ENCODE results near the gene OSBPL10. TPM values are rescaled to one million over a fixed set of nuclear protein-coding genes. Genes with fewer than 3 reads are reported as not detected.

OSBPL10 gene
- total RNA-seq, 2 donors from 2014 or later = 2.2 to 5.1 TPM

GRCh38 chr3:31767920-31768319 is 213.1 kb downstream of the OSBPL10 start:
- no peak overlapping the region for H3K27ac Mint-ChIP-seq
- no peak overlapping the region for H3K4me3 Mint-ChIP-seq
- ATAC-seq (replicated peaks in 1 of 2) (no peak), DNase-seq (no peak)
- no peaks in the 10 kb centered on the region for H3K36me3 Mint-ChIP-seq (ENCODE audit: insufficient read depth in 2 of 2)
- no peaks in the 10 kb centered on the region for H3K9me3 Mint-ChIP-seq
- no peaks in the 10 kb centered on the region for H3K27me3 Mint-ChIP-seq (ENCODE audit: low read depth)
- peaks cover 54% of the 10 kb centered on the region for H3K4me1 Mint-ChIP-seq (ENCODE audit: low read depth)

- DNase-seq = no peak
- no peaks in the 10 kb centered on the region for H3K36me3 Mint-ChIP-seq (ENCODE audit: insufficient read depth in 2 of 2)
- no peak overlapping the region for H3K4me3 Mint-ChIP-seq
- ATAC-seq (replicated peaks in 1 of 2) = peak in 1 of 2 donors; percentile 22
- no peaks in the 10 kb centered on the region for H3K27me3 Mint-ChIP-seq (ENCODE audit: low read depth)
- peaks cover 52% of the 10 kb centered on the region for H3K4me1 Mint-ChIP-seq (ENCODE audit: low read depth)
- H3K9me3 Mint-ChIP-seq = no peaks in the 10 kb centered on the region
- H3K27ac Mint-ChIP-seq = peak overlapping the region; percentile 21
Observed at GRCh38 chr3:31766669-31767068, 214.4 kb downstream of the OSBPL10 start.

GRCh38 chr3:31765871-31766270 is 215.2 kb downstream of the OSBPL10 start:
- H3K27ac Mint-ChIP-seq = no peak overlapping the region
- H3K4me3 Mint-ChIP-seq = no peak overlapping the region
- H3K27me3 Mint-ChIP-seq (ENCODE audit: low read depth) = no peaks in the 10 kb centered on the region
- H3K4me1 Mint-ChIP-seq (ENCODE audit: low read depth) = peaks cover 47% of the 10 kb centered on the region
- ATAC-seq (replicated peaks in 1 of 2) (no peak), DNase-seq (no peak)
- H3K36me3 Mint-ChIP-seq (ENCODE audit: insufficient read depth in 2 of 2) = no peaks in the 10 kb centered on the region
- H3K9me3 Mint-ChIP-seq = no peaks in the 10 kb centered on the region

- peaks cover 44% of the 10 kb centered on the region for H3K4me1 Mint-ChIP-seq (ENCODE audit: low read depth)
- no peaks in the 10 kb centered on the region for H3K27me3 Mint-ChIP-seq (ENCODE audit: low read depth)
- H3K36me3 Mint-ChIP-seq (ENCODE audit: insufficient read depth in 2 of 2) = no peaks in the 10 kb centered on the region
- H3K27ac Mint-ChIP-seq = no peak overlapping the region
- ATAC-seq (replicated peaks in 1 of 2) = no peak
- H3K9me3 Mint-ChIP-seq = no peaks in the 10 kb centered on the region
- no peak overlapping the region for H3K4me3 Mint-ChIP-seq
- DNase-seq = no peak
Observed at GRCh38 chr3:31763731-31764130, 217.3 kb downstream of the OSBPL10 start.

GRCh38 chr3:31762888-31763351 is 218.1 kb downstream of the OSBPL10 start:
- Mint-ChIP-seq H3K4me1 (ENCODE audit: low read depth) (peaks cover 47% of the 10 kb centered on the region), H3K27me3 (ENCODE audit: low read depth) (no peaks in the 10 kb centered on the region), H3K36me3 (ENCODE audit: insufficient read depth in 2 of 2) (no peaks in the 10 kb centered on the region), H3K4me3 (peak overlapping the region in 1 of 2 donors; percentile 23), H3K27ac (no peak overlapping the region), H3K9me3 (no peaks in the 10 kb centered on the region)
- ATAC-seq (replicated peaks in 1 of 2) = peak in 1 of 2 donors; percentile 27
- DNase-seq = no peak

- H3K27ac Mint-ChIP-seq = no peak overlapping the region
- H3K36me3 Mint-ChIP-seq (ENCODE audit: insufficient read depth in 2 of 2) = no peaks in the 10 kb centered on the region
- ATAC-seq (replicated peaks in 1 of 2) (peak; percentile 62 to 71), DNase-seq (no peak)
- H3K27me3 Mint-ChIP-seq (ENCODE audit: low read depth) = no peaks in the 10 kb centered on the region
- peaks cover 48% of the 10 kb centered on the region for H3K4me1 Mint-ChIP-seq (ENCODE audit: low read depth)
- no peaks in the 10 kb centered on the region for H3K9me3 Mint-ChIP-seq
- peak overlapping the region in 1 of 2 donors; percentile 2 for H3K4me3 Mint-ChIP-seq
Observed at GRCh38 chr3:31762097-31762764, 218.8 kb downstream of the OSBPL10 start.

- Mint-ChIP-seq H3K4me1 (ENCODE audit: low read depth) (peaks cover 55% of the 10 kb centered on the region), H3K27me3 (ENCODE audit: low read depth) (no peaks in the 10 kb centered on the region), H3K4me3 (no peak overlapping the region)
Observed at GRCh38 chr3:31760654-31761053, 220.4 kb downstream of the OSBPL10 start.

GRCh38 chr3:31758322-31758965 is 222.6 kb downstream of the OSBPL10 start:
- no peak for DNase-seq
- ATAC-seq (replicated peaks in 1 of 2) = no peak
- H3K27ac Mint-ChIP-seq = no peak overlapping the region
- no peaks in the 10 kb centered on the region for H3K27me3 Mint-ChIP-seq (ENCODE audit: low read depth)
- H3K4me3 Mint-ChIP-seq = no peak overlapping the region
- no peaks in the 10 kb centered on the region for H3K9me3 Mint-ChIP-seq
- peaks cover 66% of the 10 kb centered on the region for H3K4me1 Mint-ChIP-seq (ENCODE audit: low read depth)
- no peaks in the 10 kb centered on the region for H3K36me3 Mint-ChIP-seq (ENCODE audit: insufficient read depth in 2 of 2)

More at GRCh38 chr3:31760654-31761053, 220.4 kb downstream of the OSBPL10 start:
- H3K36me3 Mint-ChIP-seq (ENCODE audit: insufficient read depth in 2 of 2) = no peaks in the 10 kb centered on the region
- H3K9me3 Mint-ChIP-seq = no peaks in the 10 kb centered on the region
- ATAC-seq (replicated peaks in 1 of 2) (no peak), DNase-seq (no peak)
- H3K27ac Mint-ChIP-seq = no peak overlapping the region

- DNase-seq (peak; percentile 48 to 57), ATAC-seq (replicated peaks in 1 of 2) (peak; percentile 80 to 84)
- Mint-ChIP-seq H3K36me3 (ENCODE audit: insufficient read depth in 2 of 2) (no peaks in the 10 kb centered on the region), H3K9me3 (no peaks in the 10 kb centered on the region), H3K27ac (peak overlapping the region; percentile 99), H3K4me3 (peak overlapping the region; percentile 44 to 91), H3K27me3 (ENCODE audit: low read depth) (no peaks in the 10 kb centered on the region), H3K4me1 (ENCODE audit: low read depth) (peaks cover 49% of the 10 kb centered on the region)
Observed at GRCh38 chr3:31755926-31756658, 225.0 kb downstream of the OSBPL10 start.

- no peaks in the 10 kb centered on the region for H3K36me3 Mint-ChIP-seq (ENCODE audit: insufficient read depth in 2 of 2)
- H3K4me1 Mint-ChIP-seq (ENCODE audit: low read depth) = peaks cover 49% of the 10 kb centered on the region
- no peaks in the 10 kb centered on the region for H3K27me3 Mint-ChIP-seq (ENCODE audit: low read depth)
- H3K4me3 Mint-ChIP-seq = peak overlapping the region; percentile 44 to 91
- ATAC-seq (replicated peaks in 1 of 2) (peak; percentile 68 to 70), DNase-seq (peak; percentile 13 to 17)
- peak overlapping the region; percentile 99 for H3K27ac Mint-ChIP-seq
- H3K9me3 Mint-ChIP-seq = no peaks in the 10 kb centered on the region
Observed at GRCh38 chr3:31754575-31755278, 226.3 kb downstream of the OSBPL10 start.

- Mint-ChIP-seq H3K27me3 (ENCODE audit: low read depth) (no peaks in the 10 kb centered on the region), H3K4me1 (ENCODE audit: low read depth) (peaks cover 40% of the 10 kb centered on the region), H3K4me3 (no peak overlapping the region), H3K9me3 (no peaks in the 10 kb centered on the region), H3K27ac (no peak overlapping the region), H3K36me3 (ENCODE audit: insufficient read depth in 2 of 2) (no peaks in the 10 kb centered on the region)
- ATAC-seq (replicated peaks in 1 of 2) = no peak
- DNase-seq = no peak
Observed at GRCh38 chr3:31753050-31753425, 228.0 kb downstream of the OSBPL10 start.

- H3K36me3 Mint-ChIP-seq (ENCODE audit: insufficient read depth in 2 of 2) = no peaks in the 10 kb centered on the region
- ATAC-seq (replicated peaks in 1 of 2) (no peak), DNase-seq (no peak)
- H3K9me3 Mint-ChIP-seq = no peaks in the 10 kb centered on the region
- no peak overlapping the region for H3K27ac Mint-ChIP-seq
- H3K4me1 Mint-ChIP-seq (ENCODE audit: low read depth) = peaks cover 35% of the 10 kb centered on the region
- no peaks in the 10 kb centered on the region for H3K27me3 Mint-ChIP-seq (ENCODE audit: low read depth)
- H3K4me3 Mint-ChIP-seq = no peak overlapping the region
Observed at GRCh38 chr3:31752305-31753049, 228.6 kb downstream of the OSBPL10 start.

Data from activated T-cell treated with anti-CD3 and anti-CD28 coated beads, Interleukin-2, amount 50 U/mL, for 72 hours (primary cell).